Lower leg skin (tissue), 3 donors: ENCODE data around the gene CDRT4.

Source experiments
- POLR2A ChIP-seq, 2 donors: fragments of 450-650 bp; IDR thresholded peaks; one replicate each; pipeline ENCODE4 v1.6.1; 2016 to 2017; ENCODE audit warnings: antibody characterized with exemption in 2 of 2, mild to moderate bottlenecking in 1 of 2, moderate library complexity in 1 of 2
- TF ChIP-seq, protein P1 (sequence below), 3 donors: fragments of 450-650 bp; IDR thresholded peaks; one replicate each; pipeline ENCODE4 v1.5.1; 2016; ENCODE audit warnings: antibody characterized with exemption in 3 of 3, mild to moderate bottlenecking in 3 of 3, moderate library complexity in 2 of 3

DNA sequence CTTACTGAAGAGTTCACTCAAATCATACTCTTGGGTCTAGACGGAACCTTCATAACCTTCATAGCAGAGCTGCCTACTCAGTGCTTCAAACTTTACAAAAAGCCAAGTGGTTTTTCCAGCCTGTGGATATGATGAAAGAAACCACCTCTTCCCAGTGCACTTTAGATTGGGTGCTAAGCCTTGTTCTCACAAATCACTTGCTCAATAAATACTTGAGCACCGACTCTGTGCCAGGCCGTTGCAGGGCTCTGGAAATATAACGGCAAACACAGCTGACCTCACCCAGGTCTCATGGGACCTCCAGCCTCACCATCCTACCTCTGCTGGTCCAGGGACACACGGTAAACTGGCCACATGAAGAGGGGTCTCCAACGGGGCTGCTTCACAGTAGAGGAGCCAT is 35.7 kb downstream of the CDRT4 start:
- TF ChIP-seq, protein P1, sequence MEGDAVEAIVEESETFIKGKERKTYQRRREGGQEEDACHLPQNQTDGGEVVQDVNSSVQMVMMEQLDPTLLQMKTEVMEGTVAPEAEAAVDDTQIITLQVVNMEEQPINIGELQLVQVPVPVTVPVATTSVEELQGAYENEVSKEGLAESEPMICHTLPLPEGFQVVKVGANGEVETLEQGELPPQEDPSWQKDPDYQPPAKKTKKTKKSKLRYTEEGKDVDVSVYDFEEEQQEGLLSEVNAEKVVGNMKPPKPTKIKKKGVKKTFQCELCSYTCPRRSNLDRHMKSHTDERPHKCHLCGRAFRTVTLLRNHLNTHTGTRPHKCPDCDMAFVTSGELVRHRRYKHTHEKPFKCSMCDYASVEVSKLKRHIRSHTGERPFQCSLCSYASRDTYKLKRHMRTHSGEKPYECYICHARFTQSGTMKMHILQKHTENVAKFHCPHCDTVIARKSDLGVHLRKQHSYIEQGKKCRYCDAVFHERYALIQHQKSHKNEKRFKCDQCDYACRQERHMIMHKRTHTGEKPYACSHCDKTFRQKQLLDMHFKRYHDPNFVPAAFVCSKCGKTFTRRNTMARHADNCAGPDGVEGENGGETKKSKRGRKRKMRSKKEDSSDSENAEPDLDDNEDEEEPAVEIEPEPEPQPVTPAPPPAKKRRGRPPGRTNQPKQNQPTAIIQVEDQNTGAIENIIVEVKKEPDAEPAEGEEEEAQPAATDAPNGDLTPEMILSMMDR (IDR thresholded peaks at IDR 0.05), result no peak
- no peak for TF ChIP-seq POLR2A (IDR thresholded peaks at IDR 0.05)
